Measurements from ENCODE around the gene ARHGAP15.
A peak's percentile ranks its signal among the peaks of the same experiment; 100 is the strongest.

Gene ARHGAP15

GRCh38 chr2:143575340-143575739 lies 446.1 kb downstream of the ARHGAP15 start:
- Histone ChIP-seq H2AFZ (ENCODE audit: low read length) (no peak overlapping the region), H3K36me3 (replicated peaks; ENCODE audit: insufficient read depth, low read length) (no peaks in the 10 kb centered on the region), H3K79me2 (ENCODE audit: low read length) (no peaks in the 10 kb centered on the region), H3K4me3 (ENCODE audit: low read length) (no peak overlapping the region), H3F3A (ENCODE audit: insufficient read depth, low read length) (no peaks in the 10 kb centered on the region), H3K27ac (ENCODE audit: low read length) (no peak overlapping the region), H3K9ac (ENCODE audit: low read length) (no peak overlapping the region), H3K4me2 (ENCODE audit: low read depth, low read length) (no peak overlapping the region), H3K4me1 (ENCODE audit: low read length) (no peaks in the 10 kb centered on the region), H3K9me2 (replicated peaks; ENCODE audit: insufficient read depth, low read length) (no peaks in the 10 kb centered on the region), H4K20me1 (ENCODE audit: insufficient read depth, low read length) (no peaks in the 10 kb centered on the region), H3K9me3 (replicated peaks; ENCODE audit: insufficient read depth, low read length) (no peaks in the 10 kb centered on the region), H3K27me3 (replicated peaks; ENCODE audit: insufficient read depth, low read length) (no peaks in the 10 kb centered on the region)
- TF ChIP-seq CTCF (IDR thresholded peaks at IDR 0.05; ENCODE audit: low read length): peak; percentile 19
- no peak for TF ChIP-seq EZH2phosphoT487 (IDR thresholded peaks at IDR 0.05; ENCODE audit: low read length)
- DNase-seq: no peak

GRCh38 chr2:143577489-143577888 lies 448.3 kb downstream of the ARHGAP15 start:
- no peak for TF ChIP-seq CTCF (IDR thresholded peaks at IDR 0.05; ENCODE audit: low read length)
- TF ChIP-seq EZH2phosphoT487 (IDR thresholded peaks at IDR 0.05; ENCODE audit: low read length): no peak
- TF ChIP-seq EZH2 (optimal IDR thresholded peaks at IDR 0.05; ENCODE audit: low read depth, low read length): no peak
- Histone ChIP-seq H3K27me3 (replicated peaks; ENCODE audit: insufficient read depth, low read length) (no peaks in the 10 kb centered on the region), H4K20me1 (ENCODE audit: insufficient read depth, low read length) (no peaks in the 10 kb centered on the region), H3K36me3 (replicated peaks; ENCODE audit: insufficient read depth, low read length) (no peaks in the 10 kb centered on the region), H2AFZ (ENCODE audit: low read length) (no peak overlapping the region), H3K4me1 (ENCODE audit: low read length) (no peaks in the 10 kb centered on the region), H3K9me3 (replicated peaks; ENCODE audit: insufficient read depth, low read length) (no peaks in the 10 kb centered on the region), H3K79me2 (ENCODE audit: low read length) (no peaks in the 10 kb centered on the region), H3K9ac (ENCODE audit: low read length) (no peak overlapping the region), H3K27ac (ENCODE audit: low read length) (no peak overlapping the region), H3K4me2 (ENCODE audit: low read depth, low read length) (no peak overlapping the region), H3F3A (ENCODE audit: insufficient read depth, low read length) (no peaks in the 10 kb centered on the region), H3K4me3 (ENCODE audit: low read length) (no peak overlapping the region), H3K9me2 (replicated peaks; ENCODE audit: insufficient read depth, low read length) (no peaks in the 10 kb centered on the region)
- DNase-seq: no peak

GRCh38 chr2:143579456-143579855 lies 450.2 kb downstream of the ARHGAP15 start:
- Histone ChIP-seq H3K36me3 (replicated peaks; ENCODE audit: insufficient read depth, low read length) (no peaks in the 10 kb centered on the region), H4K20me1 (ENCODE audit: insufficient read depth, low read length) (no peaks in the 10 kb centered on the region), H3F3A (ENCODE audit: insufficient read depth, low read length) (no peaks in the 10 kb centered on the region)

GRCh38 chr2:143581134-143581533 lies 451.9 kb downstream of the ARHGAP15 start:
- Histone ChIP-seq H3K79me2 (ENCODE audit: low read length) (no peaks in the 10 kb centered on the region), H3K9me2 (replicated peaks; ENCODE audit: insufficient read depth, low read length) (no peaks in the 10 kb centered on the region), H3F3A (ENCODE audit: insufficient read depth, low read length) (no peaks in the 10 kb centered on the region), H2AFZ (ENCODE audit: low read length) (no peak overlapping the region), H3K27ac (ENCODE audit: low read length) (no peak overlapping the region), H3K9ac (ENCODE audit: low read length) (no peak overlapping the region), H3K27me3 (replicated peaks; ENCODE audit: insufficient read depth, low read length) (no peaks in the 10 kb centered on the region), H3K9me3 (replicated peaks; ENCODE audit: insufficient read depth, low read length) (no peaks in the 10 kb centered on the region), H3K4me1 (ENCODE audit: low read length) (no peaks in the 10 kb centered on the region), H3K4me2 (ENCODE audit: low read depth, low read length) (no peak overlapping the region), H3K4me3 (ENCODE audit: low read length) (no peak overlapping the region), H4K20me1 (ENCODE audit: insufficient read depth, low read length) (no peaks in the 10 kb centered on the region), H3K36me3 (replicated peaks; ENCODE audit: insufficient read depth, low read length) (no peaks in the 10 kb centered on the region)
- DNase-seq: no peak
- TF ChIP-seq CTCF (IDR thresholded peaks at IDR 0.05; ENCODE audit: low read length) (no peak), EZH2phosphoT487 (IDR thresholded peaks at IDR 0.05; ENCODE audit: low read length) (no peak), EZH2 (optimal IDR thresholded peaks at IDR 0.05; ENCODE audit: low read depth, low read length) (no peak)

More at GRCh38 chr2:143579456-143579855, 450.2 kb downstream of the ARHGAP15 start:
- Histone ChIP-seq H3K9me3 (replicated peaks; ENCODE audit: insufficient read depth, low read length) (no peaks in the 10 kb centered on the region), H2AFZ (ENCODE audit: low read length) (no peak overlapping the region), H3K4me2 (ENCODE audit: low read depth, low read length) (no peak overlapping the region), H3K9ac (ENCODE audit: low read length) (no peak overlapping the region), H3K27ac (ENCODE audit: low read length) (no peak overlapping the region), H3K4me3 (ENCODE audit: low read length) (no peak overlapping the region), H3K4me1 (ENCODE audit: low read length) (no peaks in the 10 kb centered on the region), H3K79me2 (ENCODE audit: low read length) (no peaks in the 10 kb centered on the region), H3K9me2 (replicated peaks; ENCODE audit: insufficient read depth, low read length) (no peaks in the 10 kb centered on the region), H3K27me3 (replicated peaks; ENCODE audit: insufficient read depth, low read length) (no peaks in the 10 kb centered on the region)
- no peak for TF ChIP-seq EZH2phosphoT487 (IDR thresholded peaks at IDR 0.05; ENCODE audit: low read length)
- no peak for DNase-seq

Measured in MM.1S (cell line).